ENCODE measurements around the gene IGSF9B. TPM values are rescaled to one million over a fixed set of nuclear protein-coding genes. Genes with fewer than 3 reads are reported as not detected.

Gene IGSF9B
- total and polyA plus RNA-seq, 2 of the 13 experiments (the other 11 are each of a cell fraction or from before 2014, with no cell fraction given), result not detected

DNA sequence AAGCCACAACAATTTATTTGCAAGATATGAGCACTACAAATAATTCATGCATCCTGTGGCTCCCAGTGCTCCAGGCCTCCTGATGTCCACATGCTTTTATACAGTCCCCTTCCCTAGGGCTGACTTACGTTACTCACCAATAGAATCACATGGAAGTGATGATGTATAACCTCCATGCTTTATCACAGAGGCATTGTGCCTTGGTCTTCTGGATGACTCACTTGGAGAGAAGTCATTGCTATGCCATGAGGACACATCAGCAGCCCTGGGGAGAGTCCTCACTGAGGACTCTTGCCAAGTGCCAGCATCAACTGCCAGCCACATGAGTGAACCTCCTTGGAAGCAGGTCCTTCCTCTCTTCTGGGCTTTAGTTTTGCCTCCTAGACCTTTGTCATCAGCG, 22.0 kb upstream of the IGSF9B start:
- H3K4me3 ChIP-seq (replicated peaks in 1 of 3; ENCODE audit: insufficient read depth in 1 of 3, low read depth in 2 of 3, low read length in 3 of 3), result no peak overlapping the region
- peaks cover 5 to 59% of the 10 kb centered on the region in 2 experiments; a peak in 4 of 5 replicates for H3K27me3 ChIP-seq (ENCODE audit: control insufficient read depth in 1 of 2, insufficient read depth in 2 of 2, low read length in 2 of 2)
- H3K9ac ChIP-seq (ENCODE audit: insufficient read depth, low read depth, low read length), result no peak overlapping the region
- in situ Hi-C loops (cut with HindIII; ENCODE audit: extremely low pct_ligation_motif_present, low pct_unique_long_range_greater_than_20kb) (no loop called here), intact Hi-C loops (cut with micrococcal nuclease; ENCODE audit: unreplicated experiment) (no loop called here)
- FAIRE-seq (no peak), DNase-seq (ENCODE audit: low spot score) (no peak), ATAC-seq (no peak)
- H4K20me1 ChIP-seq (ENCODE audit: insufficient read depth, low read length), result no peaks in the 10 kb centered on the region
- H3K36me3 ChIP-seq (replicated peaks in 1 of 2; ENCODE audit: control insufficient read depth in 1 of 2, insufficient read depth in 2 of 2, low read length in 2 of 2), result no peaks in the 10 kb centered on the region
- ChIA-PET CTCF (ENCODE audit: low intra/inter-chr PET ratio, low total read pairs) (no interaction called here), POLR2A (no interaction called here)
- H3K4me2 ChIP-seq (ENCODE audit: low read depth, low read length), result no peak overlapping the region
- BruUV-seq (replicated peaks), result no TSS peak
- H2AFZ ChIP-seq (ENCODE audit: low read length), result no peak overlapping the region
- H3K4me1 ChIP-seq (ENCODE audit: insufficient read depth, low read length), result no peaks in the 10 kb centered on the region
- H3K27ac ChIP-seq (ENCODE audit: extremely low read length, insufficient read depth, low read length), result no peak overlapping the region
- H3K9me3 ChIP-seq (ENCODE audit: low read length), result no peaks in the 10 kb centered on the region
- no peaks in the 10 kb centered on the region for H3K79me2 ChIP-seq (ENCODE audit: insufficient read depth, low read length)
- WGBS (ENCODE audit: low lambda C conversion rate), result no CpG with 5 or more reads among the region's 2 CpGs
- no peak for TF ChIP-seq KLF12 (CRISPR knock-in tag; IDR thresholded peaks at IDR 0.05; ENCODE audit: borderline replicate concordance)
- TF ChIP-seq ZNF572 (CRISPR knock-in tag; IDR thresholded peaks at IDR 0.05), result no peak
- TF ChIP-seq CHCHD3 (CRISPR knock-in tag; IDR thresholded peaks at IDR 0.05), result no peak
- no peak for TF ChIP-seq KLF11 (CRISPR knock-in tag; IDR thresholded peaks at IDR 0.05)
- no peak for TF ChIP-seq ZNF33A (CRISPR knock-in tag; IDR thresholded peaks at IDR 0.05; ENCODE audit: borderline replicate concordance)
- TF ChIP-seq ZNF382 (CRISPR knock-in tag; IDR thresholded peaks at IDR 0.05; ENCODE audit: borderline replicate concordance), result no peak
- no peak for TF ChIP-seq ARNT (IDR thresholded peaks at IDR 0.05)

- ChIA-PET POLR2A (no interaction called here), CTCF (ENCODE audit: low intra/inter-chr PET ratio, low total read pairs) (no interaction called here)
- H3K9ac ChIP-seq (ENCODE audit: insufficient read depth, low read depth, low read length), result no peak overlapping the region
- TF ChIP-seq ZNF276 (CRISPR knock-in tag; IDR thresholded peaks at IDR 0.05; ENCODE audit: low read depth) (no peak), SMAD1 (CRISPR knock-in tag; IDR thresholded peaks at IDR 0.05; ENCODE audit: borderline replicate concordance, low read depth) (no peak)
- no peak for ATAC-seq
- DNase-seq (ENCODE audit: low spot score), result no peak
- no peaks in the 10 kb centered on the region for H3K9me3 ChIP-seq (ENCODE audit: low read length)
- intact Hi-C loops (cut with micrococcal nuclease; ENCODE audit: unreplicated experiment) (no loop called here), in situ Hi-C loops (cut with HindIII; ENCODE audit: extremely low pct_ligation_motif_present, low pct_unique_long_range_greater_than_20kb) (no loop called here)
- H3K27ac ChIP-seq (ENCODE audit: extremely low read length, insufficient read depth, low read length), result no peak overlapping the region
- FAIRE-seq, result no peak
- no peaks in the 10 kb centered on the region for H3K79me2 ChIP-seq (ENCODE audit: insufficient read depth, low read length)
- no peaks in the 10 kb centered on the region for H3K36me3 ChIP-seq (replicated peaks in 1 of 2; ENCODE audit: control insufficient read depth in 1 of 2, insufficient read depth in 2 of 2, low read length in 2 of 2)
- no peak overlapping the region for H3K4me2 ChIP-seq (ENCODE audit: low read depth, low read length)
- H3K4me1 ChIP-seq (ENCODE audit: insufficient read depth, low read length), result no peaks in the 10 kb centered on the region
- peaks cover 7 to 57% of the 10 kb centered on the region in 2 experiments; a peak in 4 of 5 replicates for H3K27me3 ChIP-seq (ENCODE audit: control insufficient read depth in 1 of 2, insufficient read depth in 2 of 2, low read length in 2 of 2)
- no TSS peak for BruUV-seq (replicated peaks)
- WGBS (ENCODE audit: low lambda C conversion rate), result 0% methylated on average over 1 of the region's 10 CpGs
- H4K20me1 ChIP-seq (ENCODE audit: insufficient read depth, low read length), result no peaks in the 10 kb centered on the region
- H2AFZ ChIP-seq (ENCODE audit: low read length), result no peak overlapping the region
- no peak overlapping the region for H3K4me3 ChIP-seq (replicated peaks in 1 of 3; ENCODE audit: insufficient read depth in 1 of 3, low read depth in 2 of 3, low read length in 3 of 3)
Measured at GRCh38 chr11:133977067-133977677, 20.4 kb upstream of the IGSF9B start.
